Measurements from ENCODE around the gene EXD3.

EXD3 gene

DNA sequence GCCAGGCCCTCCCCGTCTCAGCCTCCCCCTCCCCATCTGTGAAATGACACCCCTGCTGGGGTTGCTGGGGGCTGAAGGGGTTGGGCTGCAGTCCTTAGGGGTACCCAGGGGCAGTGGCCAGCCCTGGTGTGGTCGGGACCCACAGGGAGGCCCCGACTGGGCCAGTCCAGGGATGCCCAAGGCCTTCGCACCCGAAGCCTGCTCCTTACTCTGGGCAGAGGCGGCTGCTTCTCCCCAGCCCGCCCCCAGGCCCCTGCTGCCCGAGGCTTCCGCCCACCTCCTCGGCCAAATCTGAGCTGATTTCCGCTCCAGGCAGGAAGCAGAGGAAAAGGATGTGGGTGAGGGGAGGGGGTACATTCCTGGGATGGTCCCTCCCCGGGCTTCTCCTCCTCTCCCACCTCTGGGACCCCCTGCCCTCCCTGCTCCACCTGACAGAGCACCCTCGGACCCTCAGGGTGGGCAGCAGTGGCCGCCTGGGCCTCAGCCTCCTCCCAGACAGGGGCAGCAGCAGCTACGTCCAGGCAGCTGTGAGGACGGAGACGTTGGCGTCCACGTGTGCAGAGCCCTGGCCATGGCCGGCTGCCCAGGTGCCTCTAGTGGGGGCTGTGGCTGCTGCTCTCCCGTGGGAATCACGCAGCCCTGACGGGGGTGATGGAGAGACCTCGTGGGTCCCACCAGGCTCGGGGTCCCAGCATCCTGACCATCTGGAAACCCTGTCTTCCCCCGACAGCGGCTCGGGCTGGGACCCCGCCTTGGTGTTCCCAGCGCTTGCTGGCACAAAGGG lies 116.7 kb downstream of the EXD3 start:
- no peak for DNase-seq (ENCODE audit: low spot score)

- DNase-seq (ENCODE audit: low spot score): no peak
Observed at GRCh38 chr9:137305798-137306065, 117.2 kb downstream of the EXD3 start.

- peak; percentile 70 for DNase-seq (ENCODE audit: low spot score)
Observed at GRCh38 chr9:137305060-137305797, 117.7 kb downstream of the EXD3 start.

DNA sequence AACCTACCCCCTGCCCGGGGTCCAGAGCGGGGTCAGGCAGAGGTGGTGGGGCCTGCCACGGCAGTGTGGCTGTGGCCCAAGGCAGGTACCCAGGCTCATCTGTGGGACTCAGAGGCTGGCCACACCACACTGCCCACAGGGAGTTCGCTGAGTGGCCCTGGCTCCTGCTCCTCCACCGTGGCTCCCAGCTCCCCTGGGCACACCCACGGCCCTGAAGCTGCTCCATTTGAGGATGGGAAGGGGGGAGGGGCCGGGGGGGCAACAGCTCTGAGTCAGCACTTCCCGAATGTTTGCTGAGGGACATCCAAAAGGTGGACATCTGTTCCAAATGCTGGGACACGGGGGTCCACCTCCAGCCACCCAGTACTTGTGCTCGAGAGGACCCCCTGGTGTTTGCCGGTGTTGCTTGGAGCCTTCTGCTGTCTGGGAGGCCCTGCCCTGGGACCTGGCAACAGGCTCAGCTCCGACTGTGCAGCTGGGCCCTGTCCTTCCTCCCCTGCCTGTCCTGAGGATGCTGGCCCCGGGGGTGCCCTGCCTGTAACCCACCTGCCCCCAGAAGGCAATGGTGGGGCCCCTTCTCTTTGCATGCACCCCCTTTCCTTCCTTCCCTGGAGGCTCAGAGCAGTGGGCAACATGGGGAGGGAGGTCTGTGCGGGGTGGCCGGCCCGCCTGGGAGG lies 118.4 kb downstream of the EXD3 start:
- DNase-seq (ENCODE audit: low spot score): no peak

- no peak for DNase-seq (ENCODE audit: low spot score)
Observed at GRCh38 chr9:137303893-137304382, 119.0 kb downstream of the EXD3 start.

DNA sequence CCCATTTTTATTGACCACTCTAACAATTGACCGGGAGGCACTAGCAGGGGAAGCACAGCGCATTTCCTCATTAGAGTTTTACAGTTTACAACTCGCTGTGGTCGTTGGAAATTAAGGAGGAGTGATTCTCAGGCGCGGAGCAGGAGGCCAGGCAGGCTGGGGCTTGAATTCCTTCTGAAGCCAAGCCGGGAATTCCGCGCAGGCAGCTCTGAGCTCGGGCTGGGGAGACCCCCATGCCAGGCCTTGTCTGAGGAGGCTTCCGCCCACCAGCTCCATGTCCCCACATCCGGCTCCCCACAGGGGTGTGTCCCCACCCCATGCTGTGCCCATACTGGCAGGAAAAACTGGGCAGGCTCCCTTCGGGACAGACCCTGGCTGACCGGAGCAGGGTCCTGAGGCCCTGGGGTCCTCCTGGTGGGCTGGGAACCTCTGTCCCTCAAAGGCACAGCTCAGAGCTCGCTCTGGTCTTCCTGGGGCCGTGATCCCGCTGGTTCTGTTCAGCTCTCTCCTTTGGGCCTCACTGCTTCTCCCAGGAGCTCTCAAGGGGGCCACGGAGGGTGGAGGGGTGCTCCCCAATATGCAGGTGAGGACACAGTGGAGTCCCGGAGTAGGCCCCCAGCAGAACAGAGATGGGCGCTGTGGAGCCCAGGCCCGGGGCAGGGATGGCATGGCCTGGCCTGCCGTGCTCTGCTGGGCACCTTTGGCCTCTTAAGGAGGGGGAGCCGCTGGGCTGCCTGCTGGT lies 119.6 kb downstream of the EXD3 start:
- no peak for DNase-seq (ENCODE audit: low spot score)

DNA sequence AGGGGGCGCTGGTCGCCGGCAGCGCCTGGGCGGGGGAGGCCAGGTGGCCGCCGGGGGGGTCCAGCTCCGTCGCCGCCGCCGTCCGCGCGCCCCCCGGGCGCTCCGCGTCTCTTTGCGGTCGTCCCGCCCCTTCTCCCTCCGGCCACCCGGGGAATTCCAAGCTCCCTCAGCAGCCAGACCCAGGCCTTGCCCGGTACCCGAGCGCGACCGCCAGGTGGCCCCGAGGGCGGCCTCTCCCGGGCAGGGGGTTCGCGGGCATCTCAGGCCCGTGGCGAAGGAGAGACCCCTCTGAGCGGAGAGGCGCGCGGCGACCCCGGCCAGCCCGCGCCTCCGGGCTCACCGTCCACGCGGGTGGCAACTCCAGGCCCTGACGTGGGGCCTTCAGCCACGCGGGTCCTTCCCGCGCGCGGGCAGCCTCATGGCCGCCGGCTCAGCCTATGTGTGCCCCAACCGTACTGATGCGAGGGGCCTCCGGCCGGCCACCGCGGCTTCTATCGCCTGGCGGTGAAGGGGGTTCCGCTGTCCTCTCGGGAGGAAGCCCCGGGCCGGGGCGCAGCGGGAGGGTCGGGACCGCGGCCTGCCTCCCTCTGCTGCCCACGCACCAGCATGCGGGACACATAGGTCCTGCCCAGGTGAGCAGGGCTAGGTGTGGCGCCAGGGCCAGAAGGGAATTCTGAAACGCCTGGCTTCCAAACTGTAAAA lies 120.4 kb downstream of the EXD3 start:
- peak; percentile 78 for DNase-seq (ENCODE audit: low spot score)

- peak; percentile 88 for DNase-seq (ENCODE audit: low spot score)
Observed at GRCh38 chr9:137302118-137302448, 120.9 kb downstream of the EXD3 start, which contains the start of gene NRARP. Gene NRARP, minus strand, starts transcription at chr9:137302271. Its CDS starts 343 bp downstream, at chr9:137301928.

DNA sequence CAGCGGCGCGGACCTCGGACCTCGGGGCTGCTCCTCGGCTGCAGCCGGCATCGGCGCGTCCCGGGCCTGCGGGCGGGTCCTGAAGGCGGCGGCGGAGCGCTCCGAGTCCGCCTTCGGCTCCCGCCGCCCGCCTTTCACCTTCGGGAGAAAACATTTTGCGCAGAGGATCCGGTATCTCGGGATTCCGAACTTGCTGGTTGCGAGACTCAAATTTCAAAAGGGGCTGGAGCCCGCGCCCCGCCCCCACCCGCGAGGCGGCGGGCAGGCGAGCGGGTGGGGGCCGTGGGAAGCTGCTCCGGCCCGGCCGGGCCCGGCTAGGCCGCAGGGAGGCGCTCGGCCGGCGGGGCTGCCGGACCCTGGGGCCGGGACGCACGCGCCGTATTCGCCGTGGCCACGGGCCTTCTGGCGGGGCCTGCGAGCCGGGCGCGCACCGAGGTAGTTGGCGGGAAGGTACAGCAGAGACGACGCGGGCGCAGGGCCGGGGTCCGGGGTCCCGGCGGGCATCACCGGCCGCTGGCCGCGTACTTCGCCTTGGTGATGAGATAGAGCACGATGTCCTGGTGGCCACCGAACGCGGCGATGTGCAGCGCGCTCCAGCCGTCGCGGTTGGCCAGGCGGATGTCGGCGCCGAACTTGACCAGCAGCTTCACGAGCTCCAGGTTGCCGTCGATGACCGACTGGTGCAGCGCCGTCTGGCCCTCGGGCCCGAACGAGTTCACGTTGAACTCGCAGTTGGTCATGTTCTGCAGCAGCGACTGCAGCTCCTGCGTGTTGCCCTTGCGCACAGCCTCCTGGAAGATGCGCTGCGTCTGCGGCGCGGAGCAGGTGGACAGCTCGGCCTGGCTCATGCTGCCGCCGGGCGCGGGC lies 121.6 kb downstream of the EXD3 start:
- peak; percentile 69 for DNase-seq (ENCODE audit: low spot score)

DNA sequence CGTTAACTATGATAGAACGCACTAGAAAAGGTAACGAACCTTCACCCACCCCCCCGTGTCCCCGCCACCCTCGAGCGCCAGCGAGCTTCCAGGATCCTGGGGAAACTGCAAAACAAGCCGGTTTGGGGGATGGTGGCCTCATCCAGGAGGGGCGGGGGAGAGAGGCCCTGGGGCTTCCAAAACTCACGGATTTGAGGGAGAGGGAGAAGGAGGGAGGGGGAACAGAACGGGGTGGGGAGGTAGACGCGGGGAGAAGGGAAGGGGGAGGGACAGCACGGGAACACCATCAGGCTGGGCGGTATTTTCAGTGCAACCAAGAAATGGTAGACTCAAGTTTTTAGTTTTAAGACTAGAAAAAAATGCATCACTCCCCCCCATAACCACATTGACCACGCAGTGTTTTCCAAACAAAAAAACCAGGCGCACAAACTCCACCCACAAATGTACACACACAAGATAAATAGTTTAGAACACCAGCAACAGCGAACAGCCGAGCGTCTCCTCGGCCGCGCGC lies 122.3 kb downstream of the EXD3 start:
- no peak for DNase-seq (ENCODE audit: low spot score)

DNA sequence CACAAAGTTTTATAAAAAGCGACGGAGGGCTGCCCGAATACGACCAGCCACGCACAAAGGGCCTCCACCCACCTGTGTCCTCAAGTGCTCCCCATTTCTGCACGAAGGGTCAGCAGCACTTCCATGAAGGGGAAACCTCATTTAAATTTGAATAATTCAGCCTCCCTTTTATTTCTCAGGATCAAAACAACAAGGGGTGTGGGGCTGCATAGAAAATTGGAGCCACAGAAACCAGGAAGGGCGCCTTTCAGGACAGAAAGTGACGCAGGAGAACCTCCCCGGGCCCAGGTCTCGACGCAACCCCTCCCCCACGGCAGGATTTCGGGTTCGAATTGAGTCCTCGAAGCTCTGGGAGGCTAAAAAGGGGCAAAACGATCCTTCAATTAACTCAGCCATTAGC lies 123.0 kb downstream of the EXD3 start:
- no peak for DNase-seq (ENCODE audit: low spot score)

DNA sequence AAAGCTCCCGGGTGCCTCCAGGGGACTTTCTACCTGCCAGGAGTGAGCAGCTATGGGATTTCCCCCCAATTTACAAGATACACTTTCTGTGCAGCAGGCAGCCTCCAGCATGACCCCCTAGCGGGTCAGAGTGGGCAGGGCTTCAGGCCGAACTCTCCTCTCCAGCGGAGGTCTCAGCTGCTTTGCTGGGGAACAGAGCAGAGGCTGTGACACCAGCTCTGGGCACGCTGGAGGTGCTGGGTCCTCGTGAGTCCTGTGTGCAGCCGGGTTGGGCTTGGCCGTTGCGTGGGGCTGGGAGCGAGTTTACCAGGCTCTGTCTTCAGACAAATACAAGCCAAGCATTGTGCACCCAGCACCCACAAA lies 123.8 kb downstream of the EXD3 start:
- no peak for DNase-seq (ENCODE audit: low spot score)

DNA sequence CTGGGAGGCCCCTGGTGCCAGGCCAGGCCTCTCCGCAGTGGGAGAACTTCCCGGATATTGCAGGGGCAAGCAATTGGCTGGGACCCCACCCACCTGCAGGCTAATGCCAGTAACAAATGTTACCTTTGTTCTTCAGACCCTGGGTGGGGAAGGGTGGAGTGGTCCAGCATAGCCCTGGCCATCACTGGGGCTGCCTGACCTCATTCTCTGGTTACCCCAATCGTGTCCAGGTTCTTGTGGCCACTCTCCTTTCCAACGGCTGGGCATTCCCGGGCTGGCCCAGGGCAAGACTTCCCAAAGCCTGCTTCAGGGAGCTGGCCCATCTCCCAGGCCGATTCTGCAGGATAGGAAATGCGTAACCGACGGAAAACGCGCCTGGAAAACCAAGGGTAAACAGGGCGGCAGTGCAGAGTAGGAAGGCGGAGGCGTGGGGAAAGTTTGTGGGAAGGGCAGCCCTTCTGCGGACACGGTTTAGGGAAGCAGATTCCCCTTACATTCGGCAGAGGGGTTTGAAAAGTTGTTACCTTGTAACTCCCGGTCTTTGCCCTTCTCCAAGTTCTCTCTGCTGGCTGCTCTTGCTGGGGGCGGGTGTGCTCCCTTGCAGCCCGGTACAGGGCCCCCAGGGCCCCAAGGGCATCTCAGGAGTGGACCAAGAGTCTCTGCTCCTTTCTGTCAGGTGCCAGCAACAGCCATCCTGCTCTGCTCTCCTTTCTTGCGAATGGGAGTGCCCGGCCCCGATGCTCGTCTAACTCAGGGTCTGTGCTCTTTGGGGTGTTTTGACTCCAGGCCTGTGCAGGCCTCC lies 124.4 kb downstream of the EXD3 start:
- DNase-seq (ENCODE audit: low spot score): no peak

- no peak for DNase-seq (ENCODE audit: low spot score)
Observed at GRCh38 chr9:137297966-137298365, 125.0 kb downstream of the EXD3 start.

DNA sequence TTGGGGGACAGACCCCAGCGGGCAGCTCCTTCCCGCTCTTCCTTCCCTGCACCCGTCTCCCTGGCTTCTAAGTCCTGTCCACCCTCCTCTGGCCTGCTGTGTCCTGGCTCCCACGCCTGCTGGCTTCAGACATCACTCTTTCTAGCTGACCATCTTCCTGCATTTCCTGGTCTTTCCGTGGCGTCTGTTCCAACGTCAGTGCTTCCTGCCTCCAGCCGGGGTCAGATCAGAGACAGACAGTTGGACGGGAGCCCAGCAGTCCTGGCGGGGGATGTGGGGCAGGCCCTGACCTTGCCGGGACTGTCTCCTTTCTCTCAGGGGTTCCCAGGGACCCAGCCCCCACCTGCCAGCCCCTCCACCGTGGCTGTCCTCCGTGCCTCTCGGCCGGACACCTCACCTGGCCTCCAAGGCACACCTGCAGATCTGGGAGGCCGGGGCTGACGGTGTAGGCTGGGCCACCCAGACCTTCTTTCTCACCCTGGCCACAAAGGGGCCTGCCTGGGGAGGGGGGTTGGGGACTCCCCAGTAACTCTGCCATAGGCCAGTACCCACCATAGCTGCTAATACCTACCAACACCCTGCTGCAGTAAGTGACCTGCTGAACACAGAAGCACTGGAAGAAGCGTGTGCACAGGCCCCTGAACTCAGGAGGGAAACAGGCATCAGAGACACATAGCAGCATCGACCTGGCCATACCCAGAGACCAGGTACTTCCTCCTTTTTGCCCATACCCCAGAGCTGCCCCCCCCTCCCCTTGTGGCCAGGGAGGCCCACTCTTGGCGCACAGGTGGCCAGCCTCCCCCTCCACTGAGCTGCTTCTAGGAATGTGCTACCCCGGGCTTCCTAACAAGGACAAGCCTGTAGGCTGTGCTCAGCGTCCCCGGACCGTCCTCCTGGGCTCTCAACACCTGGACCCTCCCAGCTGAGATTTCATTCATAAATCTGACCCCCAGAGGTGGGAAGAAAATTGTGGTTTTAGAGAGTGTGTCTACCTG lies 126.0 kb downstream of the EXD3 start:
- no peak for DNase-seq (ENCODE audit: low spot score)

DNA sequence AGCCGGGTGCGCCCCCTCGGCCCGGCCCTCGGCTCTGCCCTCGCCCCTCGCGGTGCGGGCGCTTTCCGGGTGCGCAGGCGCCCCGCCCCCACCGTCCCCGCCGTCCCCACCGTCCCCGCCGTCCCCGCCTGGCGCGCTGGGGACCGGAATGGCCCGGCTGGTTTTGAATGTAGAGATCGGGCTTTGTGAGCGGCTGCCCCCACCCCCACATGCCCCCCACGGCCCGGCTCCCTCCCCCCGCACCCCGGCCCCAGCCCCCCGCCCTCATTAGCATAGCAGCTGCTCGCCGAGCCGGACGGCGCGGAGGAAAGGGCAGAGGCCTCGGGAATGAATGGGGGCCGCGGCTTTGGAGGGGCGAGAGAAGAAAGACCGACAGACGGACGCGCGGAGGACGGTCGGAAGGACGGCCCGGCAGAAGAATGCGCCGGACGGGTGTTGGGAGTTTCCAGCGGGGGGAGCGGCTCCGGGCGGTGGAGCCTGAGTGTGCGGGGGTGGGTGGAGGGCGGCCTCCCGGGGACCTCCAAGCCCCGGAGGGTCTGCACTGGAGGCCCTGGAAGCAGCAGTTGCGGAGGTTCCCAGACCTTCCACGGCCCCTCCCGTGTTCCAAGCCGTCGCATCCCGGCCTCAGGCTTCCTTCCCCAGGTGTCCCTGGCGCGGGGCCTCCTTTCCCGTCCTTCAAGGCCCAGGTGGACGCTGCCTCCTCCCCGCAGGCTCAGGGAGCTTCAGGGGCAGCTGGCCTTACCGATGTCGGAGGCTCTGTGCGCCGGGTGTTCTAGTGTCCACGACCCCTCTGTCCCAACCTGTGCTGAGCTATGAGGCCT lies 126.9 kb downstream of the EXD3 start:
- DNase-seq (ENCODE audit: low spot score): no peak

GRCh38 chr9:137295238-137295811 lies 127.6 kb downstream of the EXD3 start:
- DNase-seq (ENCODE audit: low spot score): no peak
